K562 (cell line): ENCODE measurements around the gene EPHA7. TPM values are rescaled to one million over a fixed set of nuclear protein-coding genes. Genes with fewer than 3 reads are reported as not detected.

Experiments used
- ATAC-seq: fragments of 200-7000 bp; cut with Tn5 transposase; 3 replicates; pipeline ENCODE4 v1.9.1; 2020; ENCODE audit warnings: moderate library complexity
- BruUV-seq: library from RNA; stranded (reverse); fragments of 400-500 nt; replicated peaks from 2 replicates; lab custom pipeline; 2021; lab: Mats Ljungman, UMichigan
- CTCF ChIA-PET: fragments of 300-600 bp; formaldehyde crosslinking; extraction: SDS; loops from one replicate; lab custom pipeline; 2021; ENCODE audit warnings: low intra/inter-chr PET ratio; lab: Yijun Ruan, JAX
- POLR2A ChIA-PET: fragments of 300-600, 350-650 bp; sonication (Branson Sonifier 250); formaldehyde crosslinking; extraction: SDS; loops from one replicate; lab custom pipeline; 2021; ENCODE audit warnings: antibody characterized with exemption, inconsistent platforms; lab: Yijun Ruan, JAX
- DNase-seq, 4 experiments: peaks; one replicate each; pipeline versions ENCODE4 v3.0.0 to v3.0.0-alpha.2; 2011 to 2018; ENCODE audit warnings: low spot score in 3 of 4, mixed read lengths in 3 of 4; ENCODE audit errors: extremely low read depth in 1 of 4
- FAIRE-seq: peaks from 2 replicates; lab custom pipeline; 2011; peaks lifted over from hg19 to GRCh38; lab: Jason Lieb, UNC
- H2AFZ ChIP-seq: 2 replicates; pipeline ENCODE4 v1.6.0; 2011; ENCODE audit warnings: low read depth, low read length, control low read depth, inconsistent platforms
- H3K27ac ChIP-seq: fragments of 200-600 bp; 3 replicates; pipeline ENCODE4 v1.8.0; 2011; ENCODE audit warnings: low read depth, mild to moderate bottlenecking, control low read depth, inconsistent platforms, low read length, moderate library complexity, mixed read lengths; ENCODE audit errors: extremely low read depth
- H3K27me3 ChIP-seq, 2 experiments: fragments of 300-600 bp in 1 of 2; 2 replicates in 1 of 2; 3 replicates in 1 of 2; pipeline versions ENCODE4 v1.6.0 to v1.8.0; 2011; ENCODE audit warnings: inconsistent platforms in 2 of 2, low read length in 2 of 2, mild to moderate bottlenecking in 1 of 2, mixed read lengths in 1 of 2, moderate library complexity in 1 of 2; ENCODE audit not compliant: control insufficient read depth in 2 of 2, insufficient read depth in 2 of 2
- H3K36me3 ChIP-seq: fragments of 300-600 bp; 3 replicates; pipeline ENCODE4 v1.8.0; 2011; ENCODE audit warnings: mild to moderate bottlenecking, low read length, inconsistent platforms; ENCODE audit not compliant: control insufficient read depth, insufficient read depth
- H3K4me1 ChIP-seq, 2 experiments: fragments of 200-600 bp in 1 of 2; replicated peaks in 1 of 2; 2 replicates in 1 of 2; 3 replicates in 1 of 2; pipeline versions ENCODE4 v1.5.1 to v1.8.0; 2011; ENCODE audit warnings: inconsistent platforms in 2 of 2, low read length in 2 of 2, mild to moderate bottlenecking in 1 of 2, mixed read lengths in 1 of 2, moderate library complexity in 1 of 2; ENCODE audit not compliant: control insufficient read depth in 2 of 2, insufficient read depth in 2 of 2
- H3K4me2 ChIP-seq: 2 replicates; pipeline ENCODE4 v1.6.1; 2011; ENCODE audit warnings: low read length, control low read depth, inconsistent platforms, mixed read lengths; ENCODE audit not compliant: insufficient read depth
- H3K4me3 ChIP-seq: fragments of 200-600 bp; sonication (generic), shearing (Covaris generic); 2 replicates; pipeline ENCODE4 v1.5.1; 2016; ENCODE audit warnings: control low read depth, inconsistent platforms
- H3K79me2 ChIP-seq: fragments of 200-600 bp; 3 replicates; pipeline ENCODE4 v1.8.0; 2011; ENCODE audit warnings: low read length, inconsistent platforms; ENCODE audit not compliant: control insufficient read depth, insufficient read depth
- H3K9ac ChIP-seq, 2 experiments: 2 replicates each; pipeline versions ENCODE4 v1.6.0 to v1.6.1; 2011; ENCODE audit warnings: low read depth in 2 of 2, low read length in 2 of 2, control low read depth in 1 of 2, inconsistent platforms in 1 of 2, mild to moderate bottlenecking in 1 of 2, mixed read lengths in 1 of 2; ENCODE audit not compliant: insufficient read depth in 1 of 2
- H3K9me1 ChIP-seq: one replicate; pipeline ENCODE4 v1.6.0; 2011; ENCODE audit warnings: inconsistent platforms, mild to moderate bottlenecking, low read length, moderate library complexity; ENCODE audit not compliant: control insufficient read depth, insufficient read depth
- H3K9me3 ChIP-seq: replicated peaks from 2 replicates; pipeline ENCODE4 v1.5.1; 2011; ENCODE audit warnings: low read depth, low read length, inconsistent platforms; ENCODE audit not compliant: control insufficient read depth, insufficient read depth
- H4K20me1 ChIP-seq: replicated peaks from 2 replicates; pipeline ENCODE4 v1.6.1; 2011; ENCODE audit warnings: low read length, inconsistent platforms, mixed read lengths; ENCODE audit not compliant: control insufficient read depth, insufficient read depth
- ADNP ChIP-seq: fragments of 200-800 bp; sonication (Bioruptor generic); IDR thresholded peaks from 2 replicates; pipeline ENCODE4 v1.6.1; 2016; ENCODE audit warnings: missing genetic modification characterization, missing compliant biosample characterization
- DNMT1 ChIP-seq: fragments of 450-650 bp; IDR thresholded peaks from 2 replicates; pipeline ENCODE4 v1.6.1; 2016; ENCODE audit warnings: antibody characterized with exemption, mild to moderate bottlenecking
- PTRF ChIP-seq: fragments of 450-650 bp; IDR thresholded peaks from 2 replicates; pipeline ENCODE4 v1.6.1; 2016; ENCODE audit warnings: mild to moderate bottlenecking, missing genetic modification characterization, missing compliant biosample characterization
- ZNF324 ChIP-seq: fragments of 250-450 bp; sonication (Bioruptor Pico); IDR thresholded peaks from 2 replicates; pipeline ENCODE4 v1.4.0; 2020; ENCODE audit warnings: mild to moderate bottlenecking
- ZNF347 ChIP-seq: fragments of 450-650 bp; formaldehyde crosslinking; IDR thresholded peaks from 2 replicates; pipeline ENCODE4 v1.4.0; 2020; ENCODE audit warnings: low read depth, mild to moderate bottlenecking, moderate library complexity
- ZNF436 ChIP-seq: fragments of 250-450, 450-650 bp; sonication (Bioruptor Pico); formaldehyde crosslinking; IDR thresholded peaks from 2 replicates; pipeline ENCODE4 v1.7.0; 2020; ENCODE audit warnings: mild to moderate bottlenecking
- ZNF696 ChIP-seq: fragments of 250-450 bp; sonication (Bioruptor Pico); conservative IDR thresholded peaks from 2 replicates; pipeline ENCODE4 v1.4.0; 2020; ENCODE audit warnings: mild to moderate bottlenecking, moderate library complexity
- WGBS: fragments of 100-300 bp; shearing (Covaris generic); methylation state at CpG from one replicate; pipeline ENCODE4 v1.1.6; 2016; ENCODE audit warnings: low coverage, mixed read lengths; ENCODE audit not compliant: insufficient coverage; ENCODE audit errors: missing lambda C conversion rate; 5-methylcytosine and 5-hydroxymethylcytosine counted together
- in situ Hi-C: fragments of 300-500 bp; cut with MboI; formaldehyde crosslinking; loops from 4 replicates; pipeline ENCODE4 v1.15.0; 2018; ENCODE audit warnings: inconsistent platforms, mixed read lengths
- intact Hi-C: fragments of 100-400 bp; cut with micrococcal nuclease; formaldehyde crosslinking; loops from 2 replicates; pipeline ENCODE4 v1.14.2; 2022
- polyA plus RNA-seq, 8 experiments: library from polyadenylated mRNA; depleted of rRNA in 4 of 8; stranded (reverse) in 5 of 8; unstranded in 3 of 8; fragments of >200 nt; fragmentation: Nextera tagmentation in 2 of 8; fragmentation: Illumina TruSeq in 1 of 8; extraction: Ambion mirVana in 2 of 8; extraction: Trizol in 1 of 8; gene quantifications; 2 replicates each; pipeline versions ENCODE4 v1.2.1 to v1.2.3, GENCODE V29; 2011 to 2014; ENCODE audit warnings: inconsistent platforms in 1 of 8, missing spikeins in 1 of 8
- total RNA-seq, 7 experiments: library from RNA; depleted of rRNA in 6 of 7; stranded (reverse); fragments of >200 nt in 6 of 7; fragmentation: Illumina TruSeq in 2 of 7; extraction: Trizol in 2 of 7; gene quantifications; 2 replicates each; pipeline versions ENCODE4 v1.2.1 to v1.2.3, GENCODE V29; 2011 to 2021; ENCODE audit warnings: low replicate concordance in 1 of 7
- TF ChIP-seq, protein P1 (sequence below): IDR thresholded peaks from 3 replicates; pipeline ENCODE4 v1.6.1; 2011; ENCODE audit warnings: borderline replicate concordance, mild to moderate bottlenecking, moderate library complexity; ENCODE audit not compliant: insufficient read length; ENCODE audit errors: extremely low read depth
- TF ChIP-seq, protein P2 (sequence below): fragments of 450-650 bp; formaldehyde crosslinking; IDR thresholded peaks from 2 replicates; pipeline ENCODE4 v1.4.0; 2020; ENCODE audit warnings: mild to moderate bottlenecking
- TF ChIP-seq, protein P3 (sequence below): sonication (generic); formaldehyde crosslinking; IDR thresholded peaks from 2 replicates; pipeline ENCODE4 v1.8.0; 2023; ENCODE audit warnings: missing genetic modification reagents, mild to moderate bottlenecking, borderline replicate concordance
- TF ChIP-seq, protein P4 (sequence below): fragments of 450-650 bp; IDR thresholded peaks from 2 replicates; pipeline ENCODE4 v1.6.1; 2016; ENCODE audit warnings: low read depth, mild to moderate bottlenecking, moderate library complexity

Gene EPHA7
- total and polyA plus RNA-seq, 9 of the 15 experiments (the other 6 are each of a cell fraction or from before 2014, with no cell fraction given), result not detected

DNA sequence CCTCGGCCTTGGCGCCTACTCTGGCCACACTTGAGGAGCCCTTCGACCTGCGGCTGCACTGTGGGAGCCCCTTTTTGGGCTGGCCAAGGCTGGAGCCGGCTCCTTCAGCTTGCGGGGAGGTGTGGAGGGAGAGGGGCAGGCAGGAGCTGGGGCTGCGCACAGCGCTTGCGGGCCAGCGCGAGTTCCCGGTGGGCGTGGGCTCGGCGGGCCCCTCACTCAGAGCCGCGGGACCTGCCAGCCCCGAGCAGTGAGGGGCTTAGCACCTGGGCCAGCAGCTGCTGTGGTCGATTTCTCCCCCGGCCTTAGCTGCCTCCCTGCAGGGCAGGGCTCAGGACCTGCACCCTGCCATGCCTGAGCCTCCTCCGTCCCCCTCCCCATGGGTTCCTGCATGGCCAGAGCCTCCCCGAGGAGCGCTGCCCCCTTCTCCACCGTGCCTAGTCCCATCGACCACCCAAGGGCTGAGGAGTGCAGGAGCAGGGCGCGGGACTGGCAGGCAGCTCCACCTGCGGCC lies 136.8 kb downstream of the EPHA7 start:
- Histone ChIP-seq H3K79me2 (no peaks in the 10 kb centered on the region), H3K27me3 (no peaks in the 10 kb centered on the region), H3K4me1 (no peaks in the 10 kb centered on the region), H3K36me3 (no peaks in the 10 kb centered on the region), H3K4me3 (no peak overlapping the region), H3K27ac (no peak overlapping the region), H3K9ac (no peak overlapping the region), H3K9me1 (no peaks in the 10 kb centered on the region), H3K9me3 (no peaks in the 10 kb centered on the region), H3K4me2 (no peak overlapping the region), H2AFZ (no peak overlapping the region), H4K20me1 (no peaks in the 10 kb centered on the region)
- POLR2A ChIA-PET, result no interaction called here
- under 1% methylated on average over 21 of the region's 28 CpGs for WGBS
- intact Hi-C loops, result no loop called here
- ATAC-seq (no peak), DNase-seq (no peak), FAIRE-seq (no peak)
- in situ Hi-C loops, result no loop called here
- BruUV-seq, result no TSS peak
- CTCF ChIA-PET, result no interaction called here
- TF ChIP-seq, protein P1, sequence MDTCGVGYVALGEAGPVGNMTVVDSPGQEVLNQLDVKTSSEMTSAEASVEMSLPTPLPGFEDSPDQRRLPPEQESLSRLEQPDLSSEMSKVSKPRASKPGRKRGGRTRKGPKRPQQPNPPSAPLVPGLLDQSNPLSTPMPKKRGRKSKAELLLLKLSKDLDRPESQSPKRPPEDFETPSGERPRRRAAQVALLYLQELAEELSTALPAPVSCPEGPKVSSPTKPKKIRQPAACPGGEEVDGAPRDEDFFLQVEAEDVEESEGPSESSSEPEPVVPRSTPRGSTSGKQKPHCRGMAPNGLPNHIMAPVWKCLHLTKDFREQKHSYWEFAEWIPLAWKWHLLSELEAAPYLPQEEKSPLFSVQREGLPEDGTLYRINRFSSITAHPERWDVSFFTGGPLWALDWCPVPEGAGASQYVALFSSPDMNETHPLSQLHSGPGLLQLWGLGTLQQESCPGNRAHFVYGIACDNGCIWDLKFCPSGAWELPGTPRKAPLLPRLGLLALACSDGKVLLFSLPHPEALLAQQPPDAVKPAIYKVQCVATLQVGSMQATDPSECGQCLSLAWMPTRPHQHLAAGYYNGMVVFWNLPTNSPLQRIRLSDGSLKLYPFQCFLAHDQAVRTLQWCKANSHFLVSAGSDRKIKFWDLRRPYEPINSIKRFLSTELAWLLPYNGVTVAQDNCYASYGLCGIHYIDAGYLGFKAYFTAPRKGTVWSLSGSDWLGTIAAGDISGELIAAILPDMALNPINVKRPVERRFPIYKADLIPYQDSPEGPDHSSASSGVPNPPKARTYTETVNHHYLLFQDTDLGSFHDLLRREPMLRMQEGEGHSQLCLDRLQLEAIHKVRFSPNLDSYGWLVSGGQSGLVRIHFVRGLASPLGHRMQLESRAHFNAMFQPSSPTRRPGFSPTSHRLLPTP, result no peak
- TF ChIP-seq PTRF (tag), result no peak
- TF ChIP-seq ZNF696 (CRISPR knock-in tag), result no peak
- TF ChIP-seq, protein P2, sequence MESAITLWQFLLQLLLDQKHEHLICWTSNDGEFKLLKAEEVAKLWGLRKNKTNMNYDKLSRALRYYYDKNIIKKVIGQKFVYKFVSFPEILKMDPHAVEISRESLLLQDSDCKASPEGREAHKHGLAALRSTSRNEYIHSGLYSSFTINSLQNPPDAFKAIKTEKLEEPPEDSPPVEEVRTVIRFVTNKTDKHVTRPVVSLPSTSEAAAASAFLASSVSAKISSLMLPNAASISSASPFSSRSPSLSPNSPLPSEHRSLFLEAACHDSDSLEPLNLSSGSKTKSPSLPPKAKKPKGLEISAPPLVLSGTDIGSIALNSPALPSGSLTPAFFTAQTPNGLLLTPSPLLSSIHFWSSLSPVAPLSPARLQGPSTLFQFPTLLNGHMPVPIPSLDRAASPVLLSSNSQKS, result no peak
- TF ChIP-seq ZNF436 (CRISPR knock-in tag), result no peak
- no peak for TF ChIP-seq ZNF347 (CRISPR knock-in tag)
- TF ChIP-seq DNMT1, result no peak
- TF ChIP-seq, protein P3, sequence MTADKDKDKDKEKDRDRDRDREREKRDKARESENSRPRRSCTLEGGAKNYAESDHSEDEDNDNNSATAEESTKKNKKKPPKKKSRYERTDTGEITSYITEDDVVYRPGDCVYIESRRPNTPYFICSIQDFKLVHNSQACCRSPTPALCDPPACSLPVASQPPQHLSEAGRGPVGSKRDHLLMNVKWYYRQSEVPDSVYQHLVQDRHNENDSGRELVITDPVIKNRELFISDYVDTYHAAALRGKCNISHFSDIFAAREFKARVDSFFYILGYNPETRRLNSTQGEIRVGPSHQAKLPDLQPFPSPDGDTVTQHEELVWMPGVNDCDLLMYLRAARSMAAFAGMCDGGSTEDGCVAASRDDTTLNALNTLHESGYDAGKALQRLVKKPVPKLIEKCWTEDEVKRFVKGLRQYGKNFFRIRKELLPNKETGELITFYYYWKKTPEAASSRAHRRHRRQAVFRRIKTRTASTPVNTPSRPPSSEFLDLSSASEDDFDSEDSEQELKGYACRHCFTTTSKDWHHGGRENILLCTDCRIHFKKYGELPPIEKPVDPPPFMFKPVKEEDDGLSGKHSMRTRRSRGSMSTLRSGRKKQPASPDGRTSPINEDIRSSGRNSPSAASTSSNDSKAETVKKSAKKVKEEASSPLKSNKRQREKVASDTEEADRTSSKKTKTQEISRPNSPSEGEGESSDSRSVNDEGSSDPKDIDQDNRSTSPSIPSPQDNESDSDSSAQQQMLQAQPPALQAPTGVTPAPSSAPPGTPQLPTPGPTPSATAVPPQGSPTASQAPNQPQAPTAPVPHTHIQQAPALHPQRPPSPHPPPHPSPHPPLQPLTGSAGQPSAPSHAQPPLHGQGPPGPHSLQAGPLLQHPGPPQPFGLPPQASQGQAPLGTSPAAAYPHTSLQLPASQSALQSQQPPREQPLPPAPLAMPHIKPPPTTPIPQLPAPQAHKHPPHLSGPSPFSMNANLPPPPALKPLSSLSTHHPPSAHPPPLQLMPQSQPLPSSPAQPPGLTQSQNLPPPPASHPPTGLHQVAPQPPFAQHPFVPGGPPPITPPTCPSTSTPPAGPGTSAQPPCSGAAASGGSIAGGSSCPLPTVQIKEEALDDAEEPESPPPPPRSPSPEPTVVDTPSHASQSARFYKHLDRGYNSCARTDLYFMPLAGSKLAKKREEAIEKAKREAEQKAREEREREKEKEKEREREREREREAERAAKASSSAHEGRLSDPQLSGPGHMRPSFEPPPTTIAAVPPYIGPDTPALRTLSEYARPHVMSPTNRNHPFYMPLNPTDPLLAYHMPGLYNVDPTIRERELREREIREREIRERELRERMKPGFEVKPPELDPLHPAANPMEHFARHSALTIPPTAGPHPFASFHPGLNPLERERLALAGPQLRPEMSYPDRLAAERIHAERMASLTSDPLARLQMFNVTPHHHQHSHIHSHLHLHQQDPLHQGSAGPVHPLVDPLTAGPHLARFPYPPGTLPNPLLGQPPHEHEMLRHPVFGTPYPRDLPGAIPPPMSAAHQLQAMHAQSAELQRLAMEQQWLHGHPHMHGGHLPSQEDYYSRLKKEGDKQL (CRISPR knock-in tag), result no peak
- no peak for TF ChIP-seq ADNP (tag)
- TF ChIP-seq ZNF324 (CRISPR knock-in tag), result no peak
- TF ChIP-seq, protein P4, sequence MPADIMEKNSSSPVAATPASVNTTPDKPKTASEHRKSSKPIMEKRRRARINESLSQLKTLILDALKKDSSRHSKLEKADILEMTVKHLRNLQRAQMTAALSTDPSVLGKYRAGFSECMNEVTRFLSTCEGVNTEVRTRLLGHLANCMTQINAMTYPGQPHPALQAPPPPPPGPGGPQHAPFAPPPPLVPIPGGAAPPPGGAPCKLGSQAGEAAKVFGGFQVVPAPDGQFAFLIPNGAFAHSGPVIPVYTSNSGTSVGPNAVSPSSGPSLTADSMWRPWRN, result no peak
